ENCODE data around the gene CECR2. TPM values are rescaled to one million over a fixed set of nuclear protein-coding genes. Genes with fewer than 3 reads are reported as not detected.
A peak's percentile ranks its signal among the peaks of the same experiment; 100 is the strongest.

The CECR2 gene
- total RNA-seq, 1 experiment from 2014 or later = 154 TPM

DNA sequence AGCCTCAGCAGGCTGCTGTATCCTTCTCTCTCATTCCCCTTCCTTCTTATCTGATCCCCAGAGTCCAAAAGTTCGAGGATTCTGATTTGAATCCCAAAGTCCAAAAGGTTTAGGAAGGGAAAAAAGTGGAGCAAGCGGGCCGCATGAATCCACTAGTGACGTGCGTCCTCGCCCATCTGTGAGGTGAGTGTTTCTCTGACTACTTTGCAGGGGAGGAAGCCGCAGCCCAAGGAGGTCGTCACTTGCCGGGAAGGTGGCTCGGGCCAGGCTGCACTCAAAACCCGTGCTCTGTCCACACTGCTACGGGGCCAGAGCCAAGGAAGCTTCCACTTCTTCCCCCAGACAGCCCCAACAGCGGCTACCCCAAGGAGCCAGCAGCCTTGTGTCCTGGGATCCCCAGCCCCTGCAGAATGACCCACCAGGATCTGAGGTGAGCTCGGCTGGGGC is 210.3 kb downstream of the CECR2 start:
- Mint-ChIP-seq H3K27ac (peak overlapping the region in 2 of 3 experiments; percentile 2 to 24; a peak in 1 of 7 replicates), H3K9me3 (no peaks in the 10 kb centered on the region), H3K27me3 (ENCODE audit: low read depth) (no peaks in the 10 kb centered on the region; the same call in 1 of the 2 replicates), H3K4me1 (peaks cover 12 to 13% of the 10 kb centered on the region in 2 experiments), H3K36me3 (ENCODE audit: insufficient read depth in 1 of 3, low read depth in 3 of 3) (peaks cover 0 to 2% (median 0%) of the 10 kb centered on the region in 3 experiments; a peak in 1 of 7 replicates), H3K4me3 (no peak overlapping the region)
- Histone ChIP-seq H2BK12ac (ENCODE audit: insufficient read length, low read depth, low read length) (no peak overlapping the region), H3K9ac (ENCODE audit: extremely low read depth, insufficient read length, low read length) (no peak overlapping the region), H3K56ac (ENCODE audit: insufficient read length, low read depth, low read length) (no peak overlapping the region), H3K14ac (ENCODE audit: insufficient read depth, low read length) (no peak overlapping the region), H2BK20ac (ENCODE audit: low read depth, low read length, poor library complexity, severe bottlenecking) (no peak overlapping the region), H3K9me3 (ENCODE audit: control insufficient read depth, low read depth, low read length) (no peaks in the 10 kb centered on the region), H3K23me2 (ENCODE audit: insufficient read length, low read depth, low read length, poor library complexity, severe bottlenecking) (no peaks in the 10 kb centered on the region), H3K4me1 (ENCODE audit: insufficient read depth, low read length) (no peaks in the 10 kb centered on the region), H2AFZ (ENCODE audit: low read length) (no peak overlapping the region), H2BK15ac (ENCODE audit: low read depth, low read length) (no peak overlapping the region), H3K27me3 (ENCODE audit: insufficient read depth, low read length) (no peaks in the 10 kb centered on the region), H3K79me2 (ENCODE audit: insufficient read depth, low read length) (no peaks in the 10 kb centered on the region), H3T11ph (ENCODE audit: low read length) (no peak overlapping the region), H4K8ac (replicated peaks; ENCODE audit: insufficient read length, low read depth, low read length) (no peak overlapping the region), H3K4me2 (ENCODE audit: insufficient read depth, insufficient read length, low read length) (no peak overlapping the region), H2AK5ac (ENCODE audit: insufficient read length, low read length) (no peak overlapping the region), H3K23ac (ENCODE audit: insufficient read length, low read depth, low read length) (no peak overlapping the region), H3K79me1 (ENCODE audit: insufficient read depth, low read depth, low read length, poor library complexity, severe bottlenecking) (no peaks in the 10 kb centered on the region), H3K27ac (ENCODE audit: insufficient read length, low read depth, low read length) (no peak overlapping the region), H4K91ac (ENCODE audit: insufficient read length, low read depth, low read length) (no peak overlapping the region), H4K20me1 (ENCODE audit: control insufficient read depth, insufficient read depth, insufficient read length) (no peaks in the 10 kb centered on the region), H3K4ac (ENCODE audit: low read depth, low read length) (no peak overlapping the region), H2BK5ac (ENCODE audit: insufficient read length, low read length) (no peak overlapping the region), H4K5ac (ENCODE audit: insufficient read length, low read depth, low read length) (no peak overlapping the region), H3K18ac (ENCODE audit: insufficient read length, low read depth, low read length) (no peak overlapping the region), H2BK120ac (ENCODE audit: low read depth, low read length, poor library complexity, severe bottlenecking) (no peak overlapping the region)
- TF ChIP-seq, protein P1, sequence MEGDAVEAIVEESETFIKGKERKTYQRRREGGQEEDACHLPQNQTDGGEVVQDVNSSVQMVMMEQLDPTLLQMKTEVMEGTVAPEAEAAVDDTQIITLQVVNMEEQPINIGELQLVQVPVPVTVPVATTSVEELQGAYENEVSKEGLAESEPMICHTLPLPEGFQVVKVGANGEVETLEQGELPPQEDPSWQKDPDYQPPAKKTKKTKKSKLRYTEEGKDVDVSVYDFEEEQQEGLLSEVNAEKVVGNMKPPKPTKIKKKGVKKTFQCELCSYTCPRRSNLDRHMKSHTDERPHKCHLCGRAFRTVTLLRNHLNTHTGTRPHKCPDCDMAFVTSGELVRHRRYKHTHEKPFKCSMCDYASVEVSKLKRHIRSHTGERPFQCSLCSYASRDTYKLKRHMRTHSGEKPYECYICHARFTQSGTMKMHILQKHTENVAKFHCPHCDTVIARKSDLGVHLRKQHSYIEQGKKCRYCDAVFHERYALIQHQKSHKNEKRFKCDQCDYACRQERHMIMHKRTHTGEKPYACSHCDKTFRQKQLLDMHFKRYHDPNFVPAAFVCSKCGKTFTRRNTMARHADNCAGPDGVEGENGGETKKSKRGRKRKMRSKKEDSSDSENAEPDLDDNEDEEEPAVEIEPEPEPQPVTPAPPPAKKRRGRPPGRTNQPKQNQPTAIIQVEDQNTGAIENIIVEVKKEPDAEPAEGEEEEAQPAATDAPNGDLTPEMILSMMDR (conservative IDR thresholded peaks at IDR 0.05) = no peak
- no CpG with 5 or more reads among the region's 14 CpGs for WGBS (ENCODE audit: extremely low coverage, insufficient read length, low lambda C conversion rate)
- no peak for DNase-seq
